Gastrocnemius medialis (tissue), 4 donors: Measurements from ENCODE around the gene SERPINA1. TPM values are rescaled to one million over a fixed set of nuclear protein-coding genes. Genes with fewer than 3 reads are reported as not detected.

ENCODE experiments used
- ATAC-seq, 2 donors: fragments of 150-250 bp; one replicate each; pipeline ENCODE4 v1.9.1; 2016
- DNase-seq, 2 donors: peaks; one replicate each; pipeline ENCODE4 v3.0.0-alpha.2; 2019
- H3K27ac ChIP-seq, 4 donors: fragments of 200-600 bp; sonication (generic); 1 replicate in 1 of 4; 2 replicates in 3 of 4; pipeline ENCODE4 v1.5.1; 2016 to 2018; ENCODE audit warnings: mild to moderate bottlenecking in 2 of 4, moderate library complexity in 1 of 4
- H3K27me3 ChIP-seq, 3 donors: fragments of 200-600 bp; sonication (generic) in 2 of 3; 1 replicate in 1 of 3; 2 replicates in 2 of 3; pipeline versions ENCODE4 v1.5.1 to v1.6.0; 2016 to 2019; ENCODE audit warnings: mild to moderate bottlenecking in 1 of 3, moderate library complexity in 1 of 3
- H3K36me3 ChIP-seq, 2 donors: fragments of 200-600 bp; sonication (generic) in 1 of 2; one replicate each; pipeline ENCODE4 v1.5.1; 2017 to 2018
- H3K4me1 ChIP-seq, 2 donors: fragments of 200-600 bp; sonication (generic) in 1 of 2; one replicate each; pipeline ENCODE4 v1.5.1; 2016 to 2017; ENCODE audit warnings: mild to moderate bottlenecking in 2 of 2
- H3K4me3 ChIP-seq, 4 donors: fragments of 200-600 bp; sonication (generic) in 3 of 4; 1 replicate in 1 of 4; 2 replicates in 3 of 4; pipeline ENCODE4 v1.5.1; 2016 to 2019; ENCODE audit warnings: mild to moderate bottlenecking in 2 of 4
- H3K9me3 ChIP-seq, 3 donors: fragments of 200-600 bp; sonication (generic) in 2 of 3; 1 replicate in 1 of 3; 2 replicates in 2 of 3; pipeline ENCODE4 v1.5.1; 2016 to 2019
- POLR2A ChIP-seq, 2 donors: fragments of 450-650 bp; IDR thresholded peaks; one replicate each; pipeline ENCODE4 v1.6.1; 2017; ENCODE audit warnings: antibody characterized with exemption in 2 of 2, mild to moderate bottlenecking in 2 of 2, moderate library complexity in 2 of 2
- in situ Hi-C, 4 donors: fragments of 200-750 bp; cut with MboI; loops; one replicate each; pipeline versions ENCODE4 v1.15.0 to v1.8.0; 2017; ENCODE audit warnings: low sequenced_read_pairs in 4 of 4
- intact Hi-C: fragments of 100-400 bp; cut with DNase I; formaldehyde crosslinking; loops from one replicate; pipeline ENCODE4 v1.15.1; 2023; ENCODE audit warnings: low total_unique reads
- total RNA-seq, 4 donors: library from RNA; depleted of rRNA; stranded (reverse); fragments of >200 nt; gene quantifications; one replicate each; pipeline versions ENCODE4 v1.1.0 to v1.2.3, GENCODE V29; 2016
- TF ChIP-seq, protein P1 (sequence below), 5 experiments: fragments of 450-650 bp in 3 of 5; fragments of 200-600 bp in 2 of 5; sonication (generic) in 2 of 5; IDR thresholded peaks in 4 of 5; conservative IDR thresholded peaks in 1 of 5; 1 replicate in 4 of 5; 2 replicates in 1 of 5; pipeline ENCODE4 v1.5.1; 2016 to 2019; ENCODE audit warnings: antibody characterized with exemption in 5 of 5, mild to moderate bottlenecking in 3 of 5, moderate library complexity in 3 of 5

Gene SERPINA1
- total RNA-seq, 4 donors from 2014 or later, result 0.56 to 135 (median 29.2) TPM

- DNase-seq, result no peak
- in situ Hi-C loops, result no loop called here
Observed at GRCh38 chr14:94328196-94328595, 60.2 kb downstream of the SERPINA1 start.

More at GRCh38 chr14:94328196-94328595, 60.2 kb downstream of the SERPINA1 start:
- Histone ChIP-seq H3K4me3 (no peak overlapping the region), H3K9me3 (no peaks in the 10 kb centered on the region), H3K27ac (no peak overlapping the region), H3K4me1 (no peaks in the 10 kb centered on the region), H3K36me3 (no peaks in the 10 kb centered on the region), H3K27me3 (peaks cover 0 to 2% (median 0%) of the 10 kb centered on the region in 3 donors)
- no peak for TF ChIP-seq POLR2A (IDR thresholded peaks at IDR 0.05)
- TF ChIP-seq, protein P1, sequence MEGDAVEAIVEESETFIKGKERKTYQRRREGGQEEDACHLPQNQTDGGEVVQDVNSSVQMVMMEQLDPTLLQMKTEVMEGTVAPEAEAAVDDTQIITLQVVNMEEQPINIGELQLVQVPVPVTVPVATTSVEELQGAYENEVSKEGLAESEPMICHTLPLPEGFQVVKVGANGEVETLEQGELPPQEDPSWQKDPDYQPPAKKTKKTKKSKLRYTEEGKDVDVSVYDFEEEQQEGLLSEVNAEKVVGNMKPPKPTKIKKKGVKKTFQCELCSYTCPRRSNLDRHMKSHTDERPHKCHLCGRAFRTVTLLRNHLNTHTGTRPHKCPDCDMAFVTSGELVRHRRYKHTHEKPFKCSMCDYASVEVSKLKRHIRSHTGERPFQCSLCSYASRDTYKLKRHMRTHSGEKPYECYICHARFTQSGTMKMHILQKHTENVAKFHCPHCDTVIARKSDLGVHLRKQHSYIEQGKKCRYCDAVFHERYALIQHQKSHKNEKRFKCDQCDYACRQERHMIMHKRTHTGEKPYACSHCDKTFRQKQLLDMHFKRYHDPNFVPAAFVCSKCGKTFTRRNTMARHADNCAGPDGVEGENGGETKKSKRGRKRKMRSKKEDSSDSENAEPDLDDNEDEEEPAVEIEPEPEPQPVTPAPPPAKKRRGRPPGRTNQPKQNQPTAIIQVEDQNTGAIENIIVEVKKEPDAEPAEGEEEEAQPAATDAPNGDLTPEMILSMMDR (IDR thresholded peaks at IDR 0.05 in 4 of 5, conservative IDR thresholded peaks at IDR 0.05 in 1 of 5), result no peak
- no peak for ATAC-seq
- intact Hi-C loops, result no loop called here

Other genes starting within 250 kb of the SERPINA1 start
- gene PPP4R4, start 214.3 kb downstream of the SERPINA1 start, total RNA-seq, result under 1 TPM in 1 of 4 donors, not detected in 3; 0.13 TPM
- gene SERPINA10, start 95.3 kb downstream of the SERPINA1 start, total RNA-seq, result under 1 TPM in 2 of 4 donors, not detected in 2; 0.23 to 0.42 TPM
- gene SERPINA6, start 65.3 kb downstream of the SERPINA1 start, total RNA-seq, result under 1 TPM in 2 of 4 donors, not detected in 2; 0.26 to 0.69 TPM
- gene SERPINA2, start 21.9 kb downstream of the SERPINA1 start, total RNA-seq, result not detected
- gene SERPINA11, start 64.2 kb upstream of the SERPINA1 start, total RNA-seq, result under 1 TPM in 1 of 4 donors, not detected in 3; 0.22 TPM
- gene SERPINA9, start 87.6 kb upstream of the SERPINA1 start, total RNA-seq, result not detected
- not detected for gene SERPINA12, start 120.9 kb upstream of the SERPINA1 start, total RNA-seq
- gene SERPINA4, start 172.8 kb upstream of the SERPINA1 start, total RNA-seq, result under 1 TPM in 2 of 4 donors, not detected in 2; 0.13 to 0.26 TPM
- gene SERPINA5, start 192.8 kb upstream of the SERPINA1 start, total RNA-seq, result 10 to 100 TPM in 2 of 4 donors, 1 to 10 TPM in 2; 1.8 to 63.2 (median 19.8) TPM
- gene SERPINA3, start 223.8 kb upstream of the SERPINA1 start, total RNA-seq, result 10 to 100 TPM; 18.3 to 80.9 (median 66.3) TPM